Smooth muscle cell (in vitro differentiated cells): ENCODE results near the gene OR2D2. TPM values are rescaled to one million over a fixed set of nuclear protein-coding genes. Genes with fewer than 3 reads are reported as not detected.

Experiments
- DNase-seq: peaks from one replicate; lab custom pipeline; 2025; ENCODE audit not compliant: unreplicated experiment; lab: John Stamatoyannopoulos, UW
- H2AFZ ChIP-seq: fragments of 200-600 bp; sonication (generic); 2 replicates; pipeline ENCODE4 v1.6.0; 2016; ENCODE audit warnings: antibody characterized with exemption, low read depth, mild to moderate bottlenecking
- H3F3A ChIP-seq: fragments of 200-600 bp; sonication (generic); 2 replicates; pipeline ENCODE4 v1.6.0; 2017; ENCODE audit warnings: antibody characterized with exemption, low read depth
- H3K27ac ChIP-seq: fragments of 200-600 bp; sonication (generic); 2 replicates; pipeline ENCODE4 v1.5.1; 2016; ENCODE audit warnings: low read depth, mild to moderate bottlenecking
- H3K27me3 ChIP-seq: fragments of 200-600 bp; sonication (generic); 2 replicates; pipeline ENCODE4 v1.6.1; 2016; ENCODE audit warnings: low read depth, mild to moderate bottlenecking
- H3K36me3 ChIP-seq: fragments of 200-600 bp; sonication (generic); 2 replicates; pipeline ENCODE4 v1.5.1; 2016; ENCODE audit warnings: low read depth
- H3K4me1 ChIP-seq: fragments of 200-600 bp; sonication (generic); 2 replicates; pipeline ENCODE4 v1.5.1; 2016; ENCODE audit warnings: low read depth
- H3K4me2 ChIP-seq: fragments of 200-600 bp; sonication (generic); 2 replicates; pipeline ENCODE4 v1.6.0; 2016; ENCODE audit warnings: mild to moderate bottlenecking
- H3K4me3 ChIP-seq: fragments of 200-600 bp; sonication (generic); 2 replicates; pipeline ENCODE4 v1.5.1; 2016; ENCODE audit warnings: mild to moderate bottlenecking
- H3K79me2 ChIP-seq: fragments of 200-600 bp; sonication (generic); 2 replicates; pipeline ENCODE4 v1.6.0; 2016; ENCODE audit warnings: low read depth, mild to moderate bottlenecking
- H3K9ac ChIP-seq: fragments of 200-600 bp; sonication (generic); 2 replicates; pipeline ENCODE4 v1.6.0; 2016; ENCODE audit warnings: low read depth
- H3K9me3 ChIP-seq: fragments of 200-600 bp; sonication (generic); replicated peaks from 2 replicates; pipeline ENCODE4 v1.5.1; 2016; ENCODE audit warnings: low read depth
- H4K20me1 ChIP-seq: fragments of 200-600 bp; sonication (generic); 2 replicates; pipeline ENCODE4 v1.6.0; 2016; ENCODE audit warnings: low read depth
- polyA plus RNA-seq: library from polyadenylated mRNA; unstranded; fragments of >200 nt; fragmentation: Nextera tagmentation; extraction: Ambion mirVana; gene quantifications from 2 replicates; pipeline ENCODE4 v1.2.1, GENCODE V29; 2016
- total RNA-seq: library from RNA; depleted of rRNA; stranded (reverse); fragments of >200 nt; gene quantifications from 2 replicates; pipeline ENCODE4 v1.2.3, GENCODE V29; 2014
- TF ChIP-seq, protein P1 (sequence below): fragments of 200-600 bp; sonication (generic); IDR thresholded peaks from 2 replicates; pipeline ENCODE4 v1.5.1; 2017; ENCODE audit warnings: borderline replicate concordance, mild to moderate bottlenecking, antibody characterized with exemption; ENCODE audit not compliant: insufficient read depth, poor library complexity, severe bottlenecking

The OR2D2 gene
- total and polyA plus RNA-seq, 2 experiments from 2014 or later = 0.13 TPM; not detected in 1

DNA sequence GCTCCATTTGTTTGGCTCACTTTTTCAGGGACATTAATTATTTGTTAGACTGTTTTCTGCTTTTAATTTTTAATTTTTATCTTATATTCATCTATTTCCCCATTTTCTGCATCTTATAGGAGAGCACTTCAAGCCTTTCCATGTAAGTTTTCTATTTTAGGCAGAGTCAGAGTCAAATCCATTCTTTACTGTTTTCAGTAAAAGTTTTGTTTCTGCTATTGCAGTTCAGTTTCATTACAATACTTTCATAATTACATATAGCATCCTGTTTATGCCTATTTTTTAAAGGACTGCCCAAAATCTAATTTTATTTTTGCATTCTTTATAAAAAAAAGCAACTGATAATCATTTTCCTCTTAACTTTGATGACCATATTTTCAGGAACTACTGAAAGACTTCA is 50.6 kb downstream of the OR2D2 start:
- Histone ChIP-seq H3K9me3 (no peaks in the 10 kb centered on the region), H3K4me1 (peaks cover 11% of the 10 kb centered on the region), H2AFZ (no peak overlapping the region), H3K9ac (no peak overlapping the region), H3F3A (no peaks in the 10 kb centered on the region), H3K4me2 (no peak overlapping the region), H3K79me2 (no peaks in the 10 kb centered on the region), H3K36me3 (no peaks in the 10 kb centered on the region), H3K27me3 (no peaks in the 10 kb centered on the region), H3K4me3 (no peak overlapping the region), H3K27ac (no peak overlapping the region), H4K20me1 (no peaks in the 10 kb centered on the region)
- TF ChIP-seq, protein P1, sequence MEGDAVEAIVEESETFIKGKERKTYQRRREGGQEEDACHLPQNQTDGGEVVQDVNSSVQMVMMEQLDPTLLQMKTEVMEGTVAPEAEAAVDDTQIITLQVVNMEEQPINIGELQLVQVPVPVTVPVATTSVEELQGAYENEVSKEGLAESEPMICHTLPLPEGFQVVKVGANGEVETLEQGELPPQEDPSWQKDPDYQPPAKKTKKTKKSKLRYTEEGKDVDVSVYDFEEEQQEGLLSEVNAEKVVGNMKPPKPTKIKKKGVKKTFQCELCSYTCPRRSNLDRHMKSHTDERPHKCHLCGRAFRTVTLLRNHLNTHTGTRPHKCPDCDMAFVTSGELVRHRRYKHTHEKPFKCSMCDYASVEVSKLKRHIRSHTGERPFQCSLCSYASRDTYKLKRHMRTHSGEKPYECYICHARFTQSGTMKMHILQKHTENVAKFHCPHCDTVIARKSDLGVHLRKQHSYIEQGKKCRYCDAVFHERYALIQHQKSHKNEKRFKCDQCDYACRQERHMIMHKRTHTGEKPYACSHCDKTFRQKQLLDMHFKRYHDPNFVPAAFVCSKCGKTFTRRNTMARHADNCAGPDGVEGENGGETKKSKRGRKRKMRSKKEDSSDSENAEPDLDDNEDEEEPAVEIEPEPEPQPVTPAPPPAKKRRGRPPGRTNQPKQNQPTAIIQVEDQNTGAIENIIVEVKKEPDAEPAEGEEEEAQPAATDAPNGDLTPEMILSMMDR = no peak
- no peak for DNase-seq

Other genes with a start within 250 kb of the OR2D2 start
- 25.1 and 34.2 TPM in 2 replicates for gene DCHS1, start 236.7 kb downstream of the OR2D2 start, total RNA-seq
- 21.0 and 24.5 TPM in 2 replicates for gene DCHS1, start 236.7 kb downstream of the OR2D2 start, polyA plus RNA-seq
- 64.0 and 132 TPM in 2 replicates for gene MRPL17, start 209.2 kb downstream of the OR2D2 start, total RNA-seq
- 77.4 and 98.4 TPM in 2 replicates for gene MRPL17, start 209.2 kb downstream of the OR2D2 start, polyA plus RNA-seq
- gene OR2AG2, start 120.5 kb downstream of the OR2D2 start, total RNA-seq = 0.13 and 0.72 TPM in 2 replicates
- gene OR2AG2, start 120.5 kb downstream of the OR2D2 start, polyA plus RNA-seq = 0.23 TPM in 1 of 2 replicates, not detected in the other
- not detected in 2 replicates for gene OR2AG1, start 109.5 kb downstream of the OR2D2 start, total RNA-seq
- not detected in 2 replicates for gene OR2AG1, start 109.5 kb downstream of the OR2D2 start, polyA plus RNA-seq
- 0.18 and 0.40 TPM in 2 replicates for gene OR6A2, start 92.8 kb downstream of the OR2D2 start, total RNA-seq
- not detected in 2 replicates for gene OR6A2, start 92.8 kb downstream of the OR2D2 start, polyA plus RNA-seq
- not detected in 2 replicates for gene OR10A5, start 46.8 kb downstream of the OR2D2 start, total RNA-seq
- 0.17 TPM in 1 of 2 replicates, not detected in the other for gene OR10A5, start 46.8 kb downstream of the OR2D2 start, polyA plus RNA-seq
- gene OR10A2, start 29.4 kb downstream of the OR2D2 start, total RNA-seq = not detected in 2 replicates
- gene OR10A2, start 29.4 kb downstream of the OR2D2 start, polyA plus RNA-seq = 0.06 TPM in 1 of 2 replicates, not detected in the other
- not detected in 2 replicates for gene OR10A4, start 15.9 kb downstream of the OR2D2 start, total RNA-seq
- gene OR10A4, start 15.9 kb downstream of the OR2D2 start, polyA plus RNA-seq = not detected in 2 replicates
- not detected in 2 replicates for gene OR2D3, start 28.5 kb upstream of the OR2D2 start, total RNA-seq
- not detected in 2 replicates for gene OR2D3, start 28.5 kb upstream of the OR2D2 start, polyA plus RNA-seq
- 5.2 and 9.1 TPM in 2 replicates for gene ZNF215, start 33.9 kb upstream of the OR2D2 start, total RNA-seq
- 2.8 TPM in 2 replicates for gene ZNF215, start 33.9 kb upstream of the OR2D2 start, polyA plus RNA-seq
- gene ZNF214, start 127.8 kb upstream of the OR2D2 start, total RNA-seq = 3.5 and 4.3 TPM in 2 replicates
- 1.8 and 3.1 TPM in 2 replicates for gene ZNF214, start 127.8 kb upstream of the OR2D2 start, polyA plus RNA-seq
- 0.13 TPM in 1 of 2 replicates, not detected in the other for gene NLRP14, start 128.0 kb upstream of the OR2D2 start, total RNA-seq
- 0.30 and 0.34 TPM in 2 replicates for gene NLRP14, start 128.0 kb upstream of the OR2D2 start, polyA plus RNA-seq
- not detected in 2 replicates for gene RBMXL2, start 196.5 kb upstream of the OR2D2 start, total RNA-seq
- 0.14 TPM in 1 of 2 replicates, not detected in the other for gene RBMXL2, start 196.5 kb upstream of the OR2D2 start, polyA plus RNA-seq